Head of caudate nucleus (tissue), 42 donors: ENCODE results near the gene LOXL4.

ENCODE experiments used
- DNase-seq, 42 donors: peaks; one replicate each; pipeline versions ENCODE4 v3.0.0 to v3.0.0-alpha.2; 2020 to 2021; ENCODE audit warnings: mixed read lengths in 7 of 42
- intact Hi-C: fragments of 100-400 bp; cut with DNase I; formaldehyde crosslinking; loops from one replicate; pipeline ENCODE4 v1.15.0; 2022

Gene LOXL4

GRCh38 chr10:98299341-98299740 lies 31.3 kb upstream of the LOXL4 start:
- DNase-seq: no peak
- intact Hi-C loops: no loop called here

- DNase-seq: no peak
- intact Hi-C loops: no loop called here
Measured at GRCh38 chr10:98296524-98296923, 28.5 kb upstream of the LOXL4 start.

GRCh38 chr10:98295907-98296306 lies 27.9 kb upstream of the LOXL4 start:
- intact Hi-C loops: no loop called here
- no peak for DNase-seq

GRCh38 chr10:98295401-98295811 lies 27.4 kb upstream of the LOXL4 start:
- intact Hi-C loops: no loop called here
- DNase-seq: peak in 10 of 42 donors; percentile 9 to 42 (median 20)

GRCh38 chr10:98294270-98294627 lies 26.3 kb upstream of the LOXL4 start:
- intact Hi-C loops: no loop called here
- no peak for DNase-seq

GRCh38 chr10:98293550-98294269 lies 25.7 kb upstream of the LOXL4 start:
- DNase-seq: no peak
- intact Hi-C loops: no loop called here

- DNase-seq: no peak
- intact Hi-C loops: no loop called here
Measured at GRCh38 chr10:98292971-98293370, 25.0 kb upstream of the LOXL4 start.

GRCh38 chr10:98289802-98290209 lies 21.8 kb upstream of the LOXL4 start:
- DNase-seq: peak in 2 of 42 donors; percentile 20 to 28
- intact Hi-C loops: no loop called here

GRCh38 chr10:98287321-98287720 lies 19.3 kb upstream of the LOXL4 start:
- peak in 1 of 42 donors; percentile 2 for DNase-seq
- intact Hi-C loops: no loop called here

GRCh38 chr10:98286419-98286818 lies 18.4 kb upstream of the LOXL4 start:
- intact Hi-C loops: no loop called here
- DNase-seq: peak in 2 of 42 donors; percentile 4 to 5

- peak in 2 of 42 donors; percentile 10 to 23 for DNase-seq
- intact Hi-C loops: no loop called here
Measured at GRCh38 chr10:98285416-98285815, 17.4 kb upstream of the LOXL4 start.

- DNase-seq: no peak
- intact Hi-C loops: no loop called here
Measured at GRCh38 chr10:98276311-98276710, 8.3 kb upstream of the LOXL4 start.

GRCh38 chr10:98274562-98274961 lies 6.6 kb upstream of the LOXL4 start:
- peak in 1 of 42 donors; percentile 9 for DNase-seq

GRCh38 chr10:98273057-98273850 lies 5.3 kb upstream of the LOXL4 start:
- DNase-seq: peak in 2 of 42 donors; percentile 9 to 33
- intact Hi-C loops: no loop called here

More at GRCh38 chr10:98274562-98274961, 6.6 kb upstream of the LOXL4 start:
- intact Hi-C loops: no loop called here

- peak in 2 of 42 donors; percentile 4 to 9 for DNase-seq
- intact Hi-C loops: no loop called here
Measured at GRCh38 chr10:98272656-98273055, 4.7 kb upstream of the LOXL4 start.

GRCh38 chr10:98272245-98272644 lies 4.3 kb upstream of the LOXL4 start:
- DNase-seq: no peak
- intact Hi-C loops: no loop called here

GRCh38 chr10:98270786-98271185 lies 2.8 kb upstream of the LOXL4 start:
- intact Hi-C loops: no loop called here
- peak in 1 of 42 donors; percentile 12 for DNase-seq

GRCh38 chr10:98270073-98270740 lies 2.2 kb upstream of the LOXL4 start:
- DNase-seq: no peak
- intact Hi-C loops: no loop called here

- DNase-seq: peak in 9 of 42 donors; percentile 15 to 65 (median 28)
- intact Hi-C loops: no loop called here
Measured at GRCh38 chr10:98269435-98269912, 1.5 kb upstream of the LOXL4 start.
